BE2C (cell line): ENCODE data around the gene SYK.

ENCODE experiments used
- DNase-seq: peaks from one replicate; pipeline ENCODE4 v3.0.0-alpha.2; 2020
- H3K27me3 ChIP-seq: fragments of 250-450 bp; sonication (Bioruptor Pico); 2 replicates; pipeline ENCODE4 v1.5.1; 2020; ENCODE audit warnings: mild to moderate bottlenecking
- H3K36me3 ChIP-seq: fragments of 250-450 bp; sonication (Bioruptor Pico); 2 replicates; pipeline ENCODE4 v1.5.1; 2020; ENCODE audit warnings: mild to moderate bottlenecking
- H3K4me1 ChIP-seq: fragments of 250-450 bp; sonication (Bioruptor Pico); 2 replicates; pipeline ENCODE4 v1.5.1; 2020
- H3K4me3 ChIP-seq: 2 replicates; pipeline ENCODE4 v1.5.1; 2011; ENCODE audit warnings: low read depth, low read length
- H3K9me3 ChIP-seq: fragments of 250-450 bp; sonication (Bioruptor Pico); 2 replicates; pipeline ENCODE4 v1.5.1; 2020
- CTCF ChIP-seq: IDR thresholded peaks from 2 replicates; pipeline ENCODE4 v1.5.1; 2012; ENCODE audit warnings: mild to moderate bottlenecking, low read depth, low read length

The SYK gene

GRCh38 chr9:90803860-90804593 is 2.4 kb downstream of the SYK start:
- no peaks in the 10 kb centered on the region for H3K9me3 ChIP-seq
- H3K4me1 ChIP-seq, result no peaks in the 10 kb centered on the region
- no peak for TF ChIP-seq CTCF
- no peak overlapping the region for H3K4me3 ChIP-seq
- H3K36me3 ChIP-seq, result no peaks in the 10 kb centered on the region
- no peak for DNase-seq
- H3K27me3 ChIP-seq, result peaks cover 47% of the 10 kb centered on the region

DNA sequence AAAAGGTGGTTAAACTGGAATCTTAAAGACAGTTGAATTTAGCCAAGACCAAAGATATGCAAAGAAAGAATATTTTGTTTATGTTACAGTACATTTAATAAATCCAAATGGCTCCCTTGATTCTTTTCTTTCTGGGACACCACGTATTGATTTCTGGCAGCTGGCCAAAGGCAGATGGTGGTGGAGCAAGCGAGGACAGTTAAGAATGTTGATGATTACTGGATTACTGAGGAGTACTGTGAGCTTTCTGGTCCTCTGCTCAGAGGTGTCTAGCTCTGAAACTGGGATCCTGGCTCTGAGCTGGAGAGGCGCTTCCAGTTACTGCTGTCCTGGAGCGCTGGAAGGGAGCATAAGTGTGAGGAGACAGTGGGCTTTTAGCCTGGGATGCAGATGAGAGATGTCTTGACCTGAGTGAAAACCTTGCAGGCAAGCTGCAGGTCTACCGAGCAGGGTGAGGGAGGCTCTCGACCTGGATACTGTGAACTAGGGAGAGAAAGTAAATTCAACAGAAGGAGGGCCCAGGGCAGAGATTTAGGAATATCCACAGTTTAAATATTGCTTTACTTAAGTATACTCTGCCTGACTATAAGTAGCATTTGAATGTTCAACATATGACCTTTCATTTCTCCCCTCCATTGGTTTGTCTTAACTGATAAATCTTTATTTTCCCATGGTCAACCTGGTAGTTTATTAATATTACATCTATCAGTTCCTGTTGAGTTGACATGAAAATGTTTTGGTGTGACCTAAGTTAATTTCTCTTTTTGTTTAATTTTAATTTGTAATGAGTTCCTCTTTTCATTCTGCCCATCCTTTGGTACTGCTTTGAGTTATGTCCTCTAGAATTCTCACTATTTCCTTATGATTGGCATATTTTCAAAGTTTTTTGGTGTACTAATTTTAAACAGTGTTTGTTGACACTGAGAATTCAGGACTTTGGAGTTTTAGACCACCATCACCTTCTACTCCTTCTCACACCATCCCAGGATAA is 3.7 kb downstream of the SYK start:
- H3K4me1 ChIP-seq, result no peaks in the 10 kb centered on the region
- H3K27me3 ChIP-seq, result peaks cover 45% of the 10 kb centered on the region
- DNase-seq, result peak; percentile 22
- no peak for TF ChIP-seq CTCF
- no peak overlapping the region for H3K4me3 ChIP-seq
- H3K9me3 ChIP-seq, result no peaks in the 10 kb centered on the region
- H3K36me3 ChIP-seq, result no peaks in the 10 kb centered on the region

GRCh38 chr9:90807006-90807405 is 5.4 kb downstream of the SYK start:
- peaks cover 28% of the 10 kb centered on the region for H3K27me3 ChIP-seq
- no peak for DNase-seq
- H3K4me1 ChIP-seq, result no peaks in the 10 kb centered on the region
- H3K4me3 ChIP-seq, result no peak overlapping the region
- no peaks in the 10 kb centered on the region for H3K9me3 ChIP-seq
- no peak for TF ChIP-seq CTCF
- no peaks in the 10 kb centered on the region for H3K36me3 ChIP-seq

GRCh38 chr9:90808398-90808797 is 6.8 kb downstream of the SYK start:
- DNase-seq, result no peak
- Histone ChIP-seq H3K4me3 (no peak overlapping the region), H3K4me1 (no peaks in the 10 kb centered on the region), H3K27me3 (peaks cover 23% of the 10 kb centered on the region), H3K36me3 (no peaks in the 10 kb centered on the region), H3K9me3 (no peaks in the 10 kb centered on the region)
- no peak for TF ChIP-seq CTCF

DNA sequence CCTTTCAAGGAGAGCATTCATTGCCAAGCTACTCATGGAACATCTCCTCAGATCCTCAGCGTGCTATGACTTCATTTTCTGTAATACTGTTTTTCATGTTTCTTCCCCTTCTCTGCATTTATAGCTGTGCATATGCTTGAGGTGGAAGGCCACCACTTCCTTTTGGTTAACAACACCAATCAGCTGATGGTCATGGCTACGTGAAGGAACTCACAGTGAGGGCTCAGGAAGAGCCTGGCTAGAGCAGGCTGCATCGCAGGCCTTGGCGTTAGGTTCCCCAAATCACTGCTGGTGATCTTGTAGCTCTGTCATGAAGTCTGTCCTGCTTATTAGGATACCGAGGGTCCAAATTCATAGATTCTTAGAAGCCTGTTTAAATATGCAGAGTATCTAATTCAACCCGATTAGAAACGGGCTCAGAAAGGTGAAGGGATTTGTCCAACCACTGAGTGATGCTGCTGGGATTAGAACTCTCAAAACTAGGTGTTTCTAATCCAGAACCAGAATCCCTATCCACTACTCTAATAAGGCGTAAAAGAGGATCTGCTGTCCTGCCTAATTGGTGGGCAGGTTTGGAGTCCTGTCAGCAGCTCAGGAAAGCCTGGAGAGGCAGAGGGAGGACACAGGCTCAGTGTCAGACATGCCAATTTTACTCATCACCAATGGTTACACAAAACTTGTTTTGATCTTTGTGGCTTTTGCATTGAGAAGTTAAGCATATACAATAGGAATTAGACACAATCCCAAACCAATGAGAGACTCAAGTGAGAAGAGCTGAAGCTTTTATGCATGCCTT is 7.5 kb downstream of the SYK start:
- TF ChIP-seq CTCF, result no peak
- Histone ChIP-seq H3K36me3 (no peaks in the 10 kb centered on the region), H3K4me1 (no peaks in the 10 kb centered on the region), H3K27me3 (peaks cover 23% of the 10 kb centered on the region), H3K4me3 (no peak overlapping the region), H3K9me3 (no peaks in the 10 kb centered on the region)
- no peak for DNase-seq
